KMS-11 (cell line): Measurements from ENCODE around the gene FAM168A.

Experiments used
- H2AFZ ChIP-seq: fragments of 200-600 bp; sonication (generic); 2 replicates; pipeline ENCODE4 v1.6.1; 2016; ENCODE audit warnings: antibody characterized with exemption, mixed run types, low read depth
- H3K27ac ChIP-seq: fragments of 200-600 bp; sonication (generic); 2 replicates; pipeline ENCODE4 v1.6.1; 2016; ENCODE audit warnings: mild to moderate bottlenecking, mixed run types
- H3K27me3 ChIP-seq: fragments of 200-600 bp; sonication (generic); 2 replicates; pipeline ENCODE4 v1.6.1; 2017; ENCODE audit warnings: mild to moderate bottlenecking, low read depth, mixed run types, moderate library complexity; ENCODE audit not compliant: insufficient read depth
- H3K36me3 ChIP-seq: fragments of 200-600 bp; sonication (generic); 2 replicates; pipeline ENCODE4 v1.6.1; 2017; ENCODE audit warnings: mild to moderate bottlenecking, mixed run types; ENCODE audit not compliant: insufficient read depth
- H3K4me1 ChIP-seq: fragments of 200-600 bp; sonication (generic); 2 replicates; pipeline ENCODE4 v1.6.1; 2016; ENCODE audit warnings: mild to moderate bottlenecking, low read depth, mixed run types; ENCODE audit not compliant: poor library complexity, severe bottlenecking
- H3K4me2 ChIP-seq: fragments of 200-600 bp; sonication (generic); 2 replicates; pipeline ENCODE4 v1.7.0; 2016; ENCODE audit warnings: mild to moderate bottlenecking, mixed run types
- H3K4me3 ChIP-seq: fragments of 200-600 bp; sonication (generic); IDR thresholded peaks from 2 replicates; pipeline ENCODE4 v1.6.1; 2017; ENCODE audit warnings: low read depth, low read length, mixed read lengths; ENCODE audit not compliant: insufficient read depth
- H3K79me2 ChIP-seq: fragments of 200-600 bp; sonication (generic); 2 replicates; pipeline ENCODE4 v1.6.1; 2016; ENCODE audit warnings: low read depth, mixed run types; ENCODE audit not compliant: insufficient read depth
- H3K9ac ChIP-seq: fragments of 200-600 bp; sonication (generic); 2 replicates; pipeline ENCODE4 v1.6.1; 2016; ENCODE audit warnings: mild to moderate bottlenecking, mixed run types
- H4K20me1 ChIP-seq: fragments of 200-600 bp; sonication (generic); 2 replicates; pipeline ENCODE4 v1.6.1; 2016; ENCODE audit warnings: mild to moderate bottlenecking, mixed run types; ENCODE audit not compliant: insufficient read depth
- CTCF ChIP-seq: fragments of 200-600 bp; sonication (generic); conservative IDR thresholded peaks from 2 replicates; pipeline ENCODE4 v1.6.1; 2017; ENCODE audit warnings: low read depth, mild to moderate bottlenecking, antibody characterized with exemption, low read length, moderate library complexity, mixed read lengths

Gene FAM168A

GRCh38 chr11:73597956-73598718, at the start of gene FAM168A:
Gene FAM168A (minus strand): TSS chr11:73598112. CDS start chr11:73468474, 129,638 bp downstream.
- H3K27me3 ChIP-seq, result no peaks in the 10 kb centered on the region
- peak within 1 kb of the TSS; percentile 83 for H3K4me2 ChIP-seq
- no peak for TF ChIP-seq CTCF
- no peak within 1 kb of the TSS for H3K27ac ChIP-seq
- H3K36me3 ChIP-seq, result no peaks in the 10 kb centered on the region
- peaks cover 6% of the 10 kb centered on the region for H3K4me1 ChIP-seq
- H2AFZ ChIP-seq, result peak within 1 kb of the TSS; percentile 89
- peak within 1 kb of the TSS; percentile 57; the same call in 1 of the 2 replicates for H3K9ac ChIP-seq
- no peak within 1 kb of the TSS for H3K4me3 ChIP-seq
- H4K20me1 ChIP-seq, result no peaks in the 10 kb centered on the region
- peaks cover 6% of the 10 kb centered on the region; the same call in 1 of the 2 replicates for H3K79me2 ChIP-seq

GRCh38 chr11:73647459-73648100, 49.7 kb upstream of the FAM168A start:
- peak overlapping the region; percentile 90 for H2AFZ ChIP-seq

GRCh38 chr11:73645972-73646631, 48.2 kb upstream of the FAM168A start, which contains the start of gene PLEKHB1:
Gene PLEKHB1 (plus strand): TSS chr11:73646581. CDS start chr11:73646609, 28 bp downstream.
- no peak within 1 kb of the TSS for H3K4me3 ChIP-seq
- no peak within 1 kb of the TSS for H3K9ac ChIP-seq
- no peak within 1 kb of the TSS for H3K27ac ChIP-seq
- H3K4me1 ChIP-seq, result peaks cover 8% of the 10 kb centered on the region
- no peaks in the 10 kb centered on the region for H3K36me3 ChIP-seq
- no peaks in the 10 kb centered on the region for H4K20me1 ChIP-seq
- no peaks in the 10 kb centered on the region for H3K27me3 ChIP-seq
- H2AFZ ChIP-seq, result peak within 1 kb of the TSS; percentile 90
- H3K4me2 ChIP-seq, result peak within 1 kb of the TSS; percentile 88
- no peak for TF ChIP-seq CTCF
- no peaks in the 10 kb centered on the region for H3K79me2 ChIP-seq

More at GRCh38 chr11:73647459-73648100, 49.7 kb upstream of the FAM168A start:
- no peak overlapping the region for H3K9ac ChIP-seq
- H3K27me3 ChIP-seq, result no peaks in the 10 kb centered on the region
- H3K4me2 ChIP-seq, result peak overlapping the region; percentile 88
- no peak for TF ChIP-seq CTCF
- H3K79me2 ChIP-seq, result no peaks in the 10 kb centered on the region
- H3K27ac ChIP-seq, result no peak overlapping the region
- no peaks in the 10 kb centered on the region for H3K36me3 ChIP-seq
- peaks cover 8% of the 10 kb centered on the region for H3K4me1 ChIP-seq
- no peak overlapping the region for H3K4me3 ChIP-seq
- no peaks in the 10 kb centered on the region for H4K20me1 ChIP-seq

GRCh38 chr11:73645121-73645969, 47.4 kb upstream of the FAM168A start:
- Histone ChIP-seq H3K4me1 (peaks cover 8% of the 10 kb centered on the region), H3K27ac (no peak overlapping the region), H3K4me2 (no peak overlapping the region), H3K79me2 (no peaks in the 10 kb centered on the region), H4K20me1 (no peaks in the 10 kb centered on the region), H3K4me3 (no peak overlapping the region), H3K27me3 (no peaks in the 10 kb centered on the region), H2AFZ (no peak overlapping the region), H3K9ac (no peak overlapping the region), H3K36me3 (no peaks in the 10 kb centered on the region)
- no peak for TF ChIP-seq CTCF
